Fibroblast of lung (primary cell): Measurements from ENCODE around the gene TADA2B. TPM values are rescaled to one million over a fixed set of nuclear protein-coding genes. Genes with fewer than 3 reads are reported as not detected.
A peak's percentile ranks its signal among the peaks of the same experiment; 100 is the strongest.

Experiments
- DNase-seq, 2 donors: peaks; one replicate each; pipeline versions ENCODE4 v3.0.0 to v3.0.0-alpha.2; 2010; ENCODE audit warnings: low read depth in 2 of 2
- H2AFZ ChIP-seq: 2 replicates; pipeline ENCODE4 v1.5.1; 2012; ENCODE audit warnings: low read length, control low read depth, inconsistent platforms
- H3K27ac ChIP-seq: 2 replicates; pipeline ENCODE4 v1.5.1; 2011; ENCODE audit warnings: low read length, control low read depth; ENCODE audit not compliant: insufficient read depth
- H3K27me3 ChIP-seq: 2 replicates; pipeline ENCODE4 v1.5.1; 2011; ENCODE audit warnings: mild to moderate bottlenecking, low read length; ENCODE audit not compliant: control insufficient read depth, insufficient read depth
- H3K36me3 ChIP-seq: 2 replicates; pipeline ENCODE4 v1.5.1; 2011; ENCODE audit warnings: low read length; ENCODE audit not compliant: control insufficient read depth, insufficient read depth
- H3K4me1 ChIP-seq: 2 replicates; pipeline ENCODE4 v1.5.1; 2011; ENCODE audit warnings: low read length; ENCODE audit not compliant: control insufficient read depth, insufficient read depth; ENCODE audit errors: extremely low read depth
- H3K4me2 ChIP-seq: 2 replicates; pipeline ENCODE4 v1.5.1; 2011; ENCODE audit warnings: low read length, control low read depth; ENCODE audit not compliant: insufficient read depth; ENCODE audit errors: extremely low read depth
- H3K4me3 ChIP-seq, 4 experiments: fragments of 200-600 bp in 1 of 4; sonication (generic) in 1 of 4; replicated peaks in 1 of 4; 2 replicates each; pipeline ENCODE4 v1.5.1; 2011 to 2016; ENCODE audit warnings: low read length in 4 of 4, low read depth in 3 of 4, mild to moderate bottlenecking in 3 of 4, control low read depth in 2 of 4, inconsistent platforms in 1 of 4, mixed read lengths in 1 of 4; ENCODE audit not compliant: insufficient read depth in 1 of 4; ENCODE audit errors: control extremely low read depth in 1 of 4
- H3K79me2 ChIP-seq: 2 replicates; pipeline ENCODE4 v1.5.1; 2012; ENCODE audit warnings: mild to moderate bottlenecking, low read length, inconsistent platforms; ENCODE audit not compliant: control insufficient read depth, insufficient read depth
- H3K9ac ChIP-seq: 2 replicates; pipeline ENCODE4 v1.5.1; 2011; ENCODE audit warnings: mild to moderate bottlenecking, low read length, control low read depth; ENCODE audit not compliant: insufficient read depth
- H3K9me3 ChIP-seq: 2 replicates; pipeline ENCODE4 v1.5.1; 2012; ENCODE audit warnings: low read depth, low read length; ENCODE audit not compliant: control insufficient read depth, insufficient read depth
- H4K20me1 ChIP-seq: 2 replicates; pipeline ENCODE4 v1.5.1; 2011; ENCODE audit warnings: low read length; ENCODE audit not compliant: control insufficient read depth, insufficient read depth; ENCODE audit errors: extremely low read depth
- EZH2 ChIP-seq: IDR thresholded peaks from 2 replicates; pipeline ENCODE4 v1.5.1; 2012; ENCODE audit warnings: low read length, control low read depth, mild to moderate bottlenecking; ENCODE audit errors: missing control alignments
- polyA plus RNA-seq, 2 donors: library from polyadenylated mRNA; depleted of rRNA in 1 of 2; stranded (reverse) in 1 of 2; unstranded in 1 of 2; fragments of >200 nt; gene quantifications; 2 replicates each; pipeline ENCODE4 v1.2.1, GENCODE V29; 2011 to 2012; ENCODE audit warnings: missing spikeins in 1 of 2
- total RNA-seq: library from RNA; depleted of rRNA; stranded (reverse); fragments of >200 nt; gene quantifications from 2 replicates; pipeline ENCODE4 v1.2.1, GENCODE V29; 2014
- TF ChIP-seq, protein P1 (sequence below), 2 donors: IDR thresholded peaks in 1 of 2; conservative IDR thresholded peaks in 1 of 2; 1 replicate in 1 of 2; 2 replicates in 1 of 2; pipeline ENCODE4 v1.5.1; 2011 to 2012; ENCODE audit warnings: low read length in 2 of 2, control low read depth in 1 of 2, inconsistent platforms in 1 of 2, low read depth in 1 of 2, mild to moderate bottlenecking in 1 of 2

Gene TADA2B
- total and polyA plus RNA-seq, 2 donors (not counting 1 experiment from before 2014, with no cell fraction given) = 8.0 to 12.6 TPM

DNA sequence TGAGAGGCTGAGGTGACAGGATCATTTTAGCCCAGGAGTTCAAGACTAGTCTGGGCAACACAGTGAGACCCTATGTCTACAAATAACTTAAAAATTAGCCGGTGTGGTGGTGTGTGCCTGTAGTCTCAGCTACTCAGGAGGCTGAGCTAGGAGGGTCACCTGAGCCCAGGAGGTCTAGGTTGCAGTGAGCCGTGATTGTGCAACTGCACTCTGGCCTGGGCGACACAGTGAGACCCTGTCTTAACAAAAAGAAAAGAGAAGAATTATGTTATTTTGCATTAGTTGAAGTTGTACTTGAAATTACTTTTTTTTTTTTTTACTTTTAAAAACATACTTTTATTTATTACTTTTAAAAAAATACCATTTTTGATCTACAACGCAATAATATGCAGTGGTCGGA is 21.8 kb upstream of the TADA2B start:
- Histone ChIP-seq H4K20me1 (no peaks in the 10 kb centered on the region), H3K36me3 (peaks cover 7% of the 10 kb centered on the region), H2AFZ (no peak overlapping the region), H3K27ac (no peak overlapping the region), H3K9ac (no peak overlapping the region), H3K4me2 (no peak overlapping the region), H3K4me3 (no peak overlapping the region), H3K4me1 (peaks cover 7% of the 10 kb centered on the region), H3K9me3 (no peaks in the 10 kb centered on the region), H3K27me3 (no peaks in the 10 kb centered on the region), H3K79me2 (no peaks in the 10 kb centered on the region)
- TF ChIP-seq, protein P1, sequence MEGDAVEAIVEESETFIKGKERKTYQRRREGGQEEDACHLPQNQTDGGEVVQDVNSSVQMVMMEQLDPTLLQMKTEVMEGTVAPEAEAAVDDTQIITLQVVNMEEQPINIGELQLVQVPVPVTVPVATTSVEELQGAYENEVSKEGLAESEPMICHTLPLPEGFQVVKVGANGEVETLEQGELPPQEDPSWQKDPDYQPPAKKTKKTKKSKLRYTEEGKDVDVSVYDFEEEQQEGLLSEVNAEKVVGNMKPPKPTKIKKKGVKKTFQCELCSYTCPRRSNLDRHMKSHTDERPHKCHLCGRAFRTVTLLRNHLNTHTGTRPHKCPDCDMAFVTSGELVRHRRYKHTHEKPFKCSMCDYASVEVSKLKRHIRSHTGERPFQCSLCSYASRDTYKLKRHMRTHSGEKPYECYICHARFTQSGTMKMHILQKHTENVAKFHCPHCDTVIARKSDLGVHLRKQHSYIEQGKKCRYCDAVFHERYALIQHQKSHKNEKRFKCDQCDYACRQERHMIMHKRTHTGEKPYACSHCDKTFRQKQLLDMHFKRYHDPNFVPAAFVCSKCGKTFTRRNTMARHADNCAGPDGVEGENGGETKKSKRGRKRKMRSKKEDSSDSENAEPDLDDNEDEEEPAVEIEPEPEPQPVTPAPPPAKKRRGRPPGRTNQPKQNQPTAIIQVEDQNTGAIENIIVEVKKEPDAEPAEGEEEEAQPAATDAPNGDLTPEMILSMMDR (conservative IDR thresholded peaks at IDR 0.05 in 1 of 2, IDR thresholded peaks at IDR 0.05 in 1 of 2; ENCODE audit: low read depth in 1 of 2, low read length in 2 of 2) = no peak
- TF ChIP-seq EZH2 = no peak
- no peak for DNase-seq

DNA sequence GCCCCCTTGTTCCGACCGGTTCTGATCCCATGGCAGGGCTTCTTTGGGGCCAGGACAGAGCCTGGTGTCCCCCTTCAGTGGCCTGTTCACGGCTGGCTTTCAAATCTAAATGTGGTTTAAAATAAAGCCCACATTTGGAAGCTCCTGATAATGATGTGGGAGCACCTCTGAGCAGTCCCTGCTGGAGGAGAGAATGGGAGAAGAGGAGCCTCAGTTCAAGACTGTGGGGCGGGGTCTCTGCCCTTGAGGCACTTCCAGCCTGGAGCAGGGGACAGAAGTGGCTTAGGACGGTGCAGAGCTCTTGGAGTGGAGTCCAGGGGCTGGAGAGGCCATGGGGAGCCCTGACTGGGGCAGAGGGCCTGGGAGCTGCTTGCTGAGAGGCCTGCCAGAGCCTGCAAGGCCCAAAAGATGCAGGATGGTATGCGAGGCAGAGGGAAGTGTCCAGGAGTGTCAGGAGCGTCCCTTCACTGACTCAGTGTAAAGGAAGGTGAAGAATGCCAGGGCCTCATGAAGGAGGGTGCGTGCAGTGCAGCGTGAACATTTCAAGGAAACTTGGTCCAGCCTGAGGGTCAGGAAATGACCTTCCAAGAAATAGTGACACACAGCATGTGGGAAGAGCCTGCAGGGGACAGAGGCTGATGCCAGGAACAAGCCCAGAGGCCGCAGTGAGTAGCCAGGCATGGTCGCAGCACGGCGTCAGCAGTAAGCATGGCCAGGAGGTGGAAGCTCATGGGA is 21.1 kb upstream of the TADA2B start:
- H2AFZ ChIP-seq = no peak overlapping the region
- no peak overlapping the region for H3K4me3 ChIP-seq
- H3K27me3 ChIP-seq = no peaks in the 10 kb centered on the region
- H3K9me3 ChIP-seq = no peaks in the 10 kb centered on the region
- H3K36me3 ChIP-seq = peaks cover 7% of the 10 kb centered on the region
- no peaks in the 10 kb centered on the region for H3K79me2 ChIP-seq
- H4K20me1 ChIP-seq = no peaks in the 10 kb centered on the region
- peak overlapping the region; percentile 72 for H3K27ac ChIP-seq
- DNase-seq = peak; percentile 52 to 89
- no peak overlapping the region for H3K4me2 ChIP-seq
- no peak overlapping the region for H3K9ac ChIP-seq
- H3K4me1 ChIP-seq = peaks cover 7% of the 10 kb centered on the region
- TF ChIP-seq, protein P1 (conservative IDR thresholded peaks at IDR 0.05 in 1 of 2, IDR thresholded peaks at IDR 0.05 in 1 of 2; ENCODE audit: low read depth in 1 of 2, low read length in 2 of 2) = no peak
- no peak for TF ChIP-seq EZH2

DNA sequence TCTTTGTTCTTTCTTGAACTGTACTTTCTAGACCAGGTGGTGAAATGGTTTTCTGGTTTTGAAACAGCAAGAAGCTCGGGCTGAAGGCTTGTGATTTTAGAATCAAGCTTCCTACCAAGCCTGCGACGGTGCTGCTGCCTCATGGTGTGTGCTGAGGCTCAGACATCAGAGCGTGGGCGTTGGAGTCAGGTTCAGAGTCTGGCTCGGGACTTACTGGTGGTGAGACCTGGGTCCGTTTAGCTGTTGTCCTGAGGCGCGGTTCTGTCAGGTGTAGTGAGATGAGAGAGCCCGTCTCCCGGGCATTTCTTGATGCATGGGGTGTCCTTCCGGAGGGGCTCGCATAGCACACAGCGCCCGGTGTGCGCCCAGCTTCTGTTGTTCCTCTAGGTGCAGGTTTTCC is 19.7 kb upstream of the TADA2B start:
- DNase-seq = no peak
- no peak overlapping the region for H2AFZ ChIP-seq
- no peak overlapping the region for H3K27ac ChIP-seq

More for the DNA sequence above, 19.7 kb upstream of the TADA2B start:
- Histone ChIP-seq H3K9me3 (no peaks in the 10 kb centered on the region), H4K20me1 (no peaks in the 10 kb centered on the region), H3K4me1 (peaks cover 7% of the 10 kb centered on the region), H3K79me2 (no peaks in the 10 kb centered on the region), H3K4me3 (no peak overlapping the region), H3K9ac (no peak overlapping the region), H3K4me2 (no peak overlapping the region), H3K27me3 (no peaks in the 10 kb centered on the region), H3K36me3 (peaks cover 5% of the 10 kb centered on the region)
- TF ChIP-seq, protein P1 (conservative IDR thresholded peaks at IDR 0.05 in 1 of 2, IDR thresholded peaks at IDR 0.05 in 1 of 2; ENCODE audit: low read depth in 1 of 2, low read length in 2 of 2) = no peak
- TF ChIP-seq EZH2 = no peak
